H1 (cell line): Measurements from ENCODE around the gene IQCH. TPM values are rescaled to one million over a fixed set of nuclear protein-coding genes. Genes with fewer than 3 reads are reported as not detected.

Source experiments
- ASH2L ChIP-seq: fragments of 200-600, 300-600 bp; sonication (generic); IDR thresholded peaks from one replicate; pipeline ENCODE4 v1.7.1; 2017; ENCODE audit warnings: low read length
- BRCA1 ChIP-seq: IDR thresholded peaks from 2 replicates; pipeline ENCODE4 v1.6.1; 2012; ENCODE audit warnings: low read depth, low read length, improper control_type of control experiment
- CBX8 ChIP-seq: fragments of 300-800, 300-1000 bp; sonication (generic); IDR thresholded peaks from 2 replicates; pipeline ENCODE4 v1.7.1; 2016; ENCODE audit warnings: low read depth, low read length, borderline replicate concordance
- CEBPB ChIP-seq: IDR thresholded peaks from 2 replicates; pipeline ENCODE4 v1.6.1; 2012; ENCODE audit warnings: low read depth, low read length
- FOSL1 ChIP-seq: IDR thresholded peaks from 2 replicates; pipeline ENCODE4 v1.6.1; 2011; ENCODE audit warnings: mild to moderate bottlenecking, low read depth, low read length, moderate library complexity; ENCODE audit not compliant: insufficient read depth
- KDM5A ChIP-seq: fragments of 200-600 bp; IDR thresholded peaks from 2 replicates; pipeline ENCODE4 v1.7.1; 2012; ENCODE audit warnings: mild to moderate bottlenecking, low read length, inconsistent platforms, mixed read lengths
- MAFK ChIP-seq: IDR thresholded peaks from 2 replicates; pipeline ENCODE4 v1.6.1; 2012; ENCODE audit warnings: low read depth, mild to moderate bottlenecking, improper control_type of control experiment, low read length
- RFX5 ChIP-seq: IDR thresholded peaks from 2 replicates; pipeline ENCODE4 v1.6.1; 2011; ENCODE audit warnings: low read depth, low read length, improper control_type of control experiment, borderline replicate concordance
- SUZ12 ChIP-seq: fragments of 200-600 bp; sonication (generic); IDR thresholded peaks from 2 replicates; pipeline ENCODE4 v1.6.1; 2012; ENCODE audit warnings: mild to moderate bottlenecking, inconsistent platforms, low read length, moderate library complexity, mixed read lengths
- polyA plus RNA-seq, 7 experiments: library from polyadenylated mRNA; depleted of rRNA in 3 of 7; stranded (reverse) in 5 of 7; unstranded in 2 of 7; fragments of >200 nt in 5 of 7; fragments of 200-250 nt in 2 of 7; gene quantifications; 1 replicate in 5 of 7; 2 replicates in 1 of 7; 4 replicates in 1 of 7; pipeline versions ENCODE4 v1.2.1 to v1.2.3, GENCODE V29; 2011 to 2013; ENCODE audit warnings: missing spikeins in 2 of 7, mixed read lengths in 2 of 7
- total RNA-seq: library from RNA; stranded (reverse); fragmentation: NEBNext Ultra II Directional; extraction: Animal tissue kit (Norgen Biotek cat#: 25700); gene quantifications from 2 replicates; pipeline ENCODE4 v1.2.1, GENCODE V29; 2021
- TF ChIP-seq, protein P1 (sequence below): fragments of 300-600 bp; sonication (generic); IDR thresholded peaks from 2 replicates; pipeline ENCODE4 v1.7.1; 2012; ENCODE audit warnings: low read length, moderate library complexity, mild to moderate bottlenecking, inconsistent platforms; ENCODE audit not compliant: insufficient replicate concordance
- TF ChIP-seq, protein P2 (sequence below): IDR thresholded peaks from 2 replicates; pipeline ENCODE4 v1.6.1; 2011; ENCODE audit warnings: low read depth, mild to moderate bottlenecking, low read length; ENCODE audit not compliant: insufficient read depth

Gene IQCH
- total and polyA plus RNA-seq, 2 of the 8 experiments (the other 6 are each of a cell fraction or from before 2014, with no cell fraction given): 0.60 to 1.9 TPM

DNA sequence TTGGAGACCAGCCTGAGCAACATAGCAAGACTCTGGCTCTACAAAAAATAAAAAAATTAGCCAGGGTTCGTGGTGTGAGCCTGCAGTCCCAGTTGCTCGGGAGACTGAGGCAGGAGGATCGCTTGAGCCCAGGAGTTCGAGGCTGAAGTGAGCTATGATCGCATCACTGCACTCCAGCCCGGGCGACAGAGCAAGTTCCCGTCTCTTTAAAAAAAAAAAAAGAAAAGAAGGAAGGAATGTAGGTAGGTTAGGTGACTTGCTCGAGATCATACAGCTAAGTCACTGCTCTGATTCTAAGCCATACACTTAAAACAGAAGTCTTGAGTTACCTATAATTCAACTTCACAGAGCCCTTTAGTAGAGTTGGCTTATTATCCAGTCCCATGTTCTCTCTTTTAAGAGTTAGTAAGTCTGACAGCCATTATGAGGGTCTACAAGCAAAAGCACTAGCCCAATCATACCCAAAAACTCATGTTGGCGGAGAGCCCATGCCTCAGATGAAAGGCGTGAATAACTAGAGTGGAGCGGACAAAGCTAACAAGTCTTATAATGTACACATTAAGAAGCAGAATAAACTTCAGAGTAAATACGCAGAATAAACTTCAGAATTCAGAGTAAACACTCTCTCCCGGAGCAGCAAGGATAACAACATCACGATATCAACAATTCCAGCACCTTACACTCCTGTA, 893 bp upstream of the IQCH start (continued):
- TF ChIP-seq, protein P1, sequence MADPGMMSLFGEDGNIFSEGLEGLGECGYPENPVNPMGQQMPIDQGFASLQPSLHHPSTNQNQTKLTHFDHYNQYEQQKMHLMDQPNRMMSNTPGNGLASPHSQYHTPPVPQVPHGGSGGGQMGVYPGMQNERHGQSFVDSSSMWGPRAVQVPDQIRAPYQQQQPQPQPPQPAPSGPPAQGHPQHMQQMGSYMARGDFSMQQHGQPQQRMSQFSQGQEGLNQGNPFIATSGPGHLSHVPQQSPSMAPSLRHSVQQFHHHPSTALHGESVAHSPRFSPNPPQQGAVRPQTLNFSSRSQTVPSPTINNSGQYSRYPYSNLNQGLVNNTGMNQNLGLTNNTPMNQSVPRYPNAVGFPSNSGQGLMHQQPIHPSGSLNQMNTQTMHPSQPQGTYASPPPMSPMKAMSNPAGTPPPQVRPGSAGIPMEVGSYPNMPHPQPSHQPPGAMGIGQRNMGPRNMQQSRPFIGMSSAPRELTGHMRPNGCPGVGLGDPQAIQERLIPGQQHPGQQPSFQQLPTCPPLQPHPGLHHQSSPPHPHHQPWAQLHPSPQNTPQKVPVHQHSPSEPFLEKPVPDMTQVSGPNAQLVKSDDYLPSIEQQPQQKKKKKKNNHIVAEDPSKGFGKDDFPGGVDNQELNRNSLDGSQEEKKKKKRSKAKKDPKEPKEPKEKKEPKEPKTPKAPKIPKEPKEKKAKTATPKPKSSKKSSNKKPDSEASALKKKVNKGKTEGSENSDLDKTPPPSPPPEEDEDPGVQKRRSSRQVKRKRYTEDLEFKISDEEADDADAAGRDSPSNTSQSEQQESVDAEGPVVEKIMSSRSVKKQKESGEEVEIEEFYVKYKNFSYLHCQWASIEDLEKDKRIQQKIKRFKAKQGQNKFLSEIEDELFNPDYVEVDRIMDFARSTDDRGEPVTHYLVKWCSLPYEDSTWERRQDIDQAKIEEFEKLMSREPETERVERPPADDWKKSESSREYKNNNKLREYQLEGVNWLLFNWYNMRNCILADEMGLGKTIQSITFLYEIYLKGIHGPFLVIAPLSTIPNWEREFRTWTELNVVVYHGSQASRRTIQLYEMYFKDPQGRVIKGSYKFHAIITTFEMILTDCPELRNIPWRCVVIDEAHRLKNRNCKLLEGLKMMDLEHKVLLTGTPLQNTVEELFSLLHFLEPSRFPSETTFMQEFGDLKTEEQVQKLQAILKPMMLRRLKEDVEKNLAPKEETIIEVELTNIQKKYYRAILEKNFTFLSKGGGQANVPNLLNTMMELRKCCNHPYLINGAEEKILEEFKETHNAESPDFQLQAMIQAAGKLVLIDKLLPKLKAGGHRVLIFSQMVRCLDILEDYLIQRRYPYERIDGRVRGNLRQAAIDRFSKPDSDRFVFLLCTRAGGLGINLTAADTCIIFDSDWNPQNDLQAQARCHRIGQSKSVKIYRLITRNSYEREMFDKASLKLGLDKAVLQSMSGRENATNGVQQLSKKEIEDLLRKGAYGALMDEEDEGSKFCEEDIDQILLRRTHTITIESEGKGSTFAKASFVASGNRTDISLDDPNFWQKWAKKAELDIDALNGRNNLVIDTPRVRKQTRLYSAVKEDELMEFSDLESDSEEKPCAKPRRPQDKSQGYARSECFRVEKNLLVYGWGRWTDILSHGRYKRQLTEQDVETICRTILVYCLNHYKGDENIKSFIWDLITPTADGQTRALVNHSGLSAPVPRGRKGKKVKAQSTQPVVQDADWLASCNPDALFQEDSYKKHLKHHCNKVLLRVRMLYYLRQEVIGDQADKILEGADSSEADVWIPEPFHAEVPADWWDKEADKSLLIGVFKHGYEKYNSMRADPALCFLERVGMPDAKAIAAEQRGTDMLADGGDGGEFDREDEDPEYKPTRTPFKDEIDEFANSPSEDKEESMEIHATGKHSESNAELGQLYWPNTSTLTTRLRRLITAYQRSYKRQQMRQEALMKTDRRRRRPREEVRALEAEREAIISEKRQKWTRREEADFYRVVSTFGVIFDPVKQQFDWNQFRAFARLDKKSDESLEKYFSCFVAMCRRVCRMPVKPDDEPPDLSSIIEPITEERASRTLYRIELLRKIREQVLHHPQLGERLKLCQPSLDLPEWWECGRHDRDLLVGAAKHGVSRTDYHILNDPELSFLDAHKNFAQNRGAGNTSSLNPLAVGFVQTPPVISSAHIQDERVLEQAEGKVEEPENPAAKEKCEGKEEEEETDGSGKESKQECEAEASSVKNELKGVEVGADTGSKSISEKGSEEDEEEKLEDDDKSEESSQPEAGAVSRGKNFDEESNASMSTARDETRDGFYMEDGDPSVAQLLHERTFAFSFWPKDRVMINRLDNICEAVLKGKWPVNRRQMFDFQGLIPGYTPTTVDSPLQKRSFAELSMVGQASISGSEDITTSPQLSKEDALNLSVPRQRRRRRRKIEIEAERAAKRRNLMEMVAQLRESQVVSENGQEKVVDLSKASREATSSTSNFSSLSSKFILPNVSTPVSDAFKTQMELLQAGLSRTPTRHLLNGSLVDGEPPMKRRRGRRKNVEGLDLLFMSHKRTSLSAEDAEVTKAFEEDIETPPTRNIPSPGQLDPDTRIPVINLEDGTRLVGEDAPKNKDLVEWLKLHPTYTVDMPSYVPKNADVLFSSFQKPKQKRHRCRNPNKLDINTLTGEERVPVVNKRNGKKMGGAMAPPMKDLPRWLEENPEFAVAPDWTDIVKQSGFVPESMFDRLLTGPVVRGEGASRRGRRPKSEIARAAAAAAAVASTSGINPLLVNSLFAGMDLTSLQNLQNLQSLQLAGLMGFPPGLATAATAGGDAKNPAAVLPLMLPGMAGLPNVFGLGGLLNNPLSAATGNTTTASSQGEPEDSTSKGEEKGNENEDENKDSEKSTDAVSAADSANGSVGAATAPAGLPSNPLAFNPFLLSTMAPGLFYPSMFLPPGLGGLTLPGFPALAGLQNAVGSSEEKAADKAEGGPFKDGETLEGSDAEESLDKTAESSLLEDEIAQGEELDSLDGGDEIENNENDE: no peak
- TF ChIP-seq FOSL1 (no peak), SUZ12 (no peak), ASH2L (no peak), BRCA1 (no peak), CBX8 (no peak), MAFK (no peak), CEBPB (no peak), KDM5A (no peak), RFX5 (no peak)
- TF ChIP-seq, protein P2, sequence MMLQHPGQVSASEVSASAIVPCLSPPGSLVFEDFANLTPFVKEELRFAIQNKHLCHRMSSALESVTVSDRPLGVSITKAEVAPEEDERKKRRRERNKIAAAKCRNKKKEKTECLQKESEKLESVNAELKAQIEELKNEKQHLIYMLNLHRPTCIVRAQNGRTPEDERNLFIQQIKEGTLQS: no peak
